Measurements from ENCODE around the gene PIEZO2. TPM values are rescaled to one million over a fixed set of nuclear protein-coding genes. Genes with fewer than 3 reads are reported as not detected.
A peak's percentile ranks its signal among the peaks of the same experiment; 100 is the strongest.

PIEZO2 gene
- total RNA-seq, 4 donors from 2014 or later, result 0.68 to 2.2 (median 1.1) TPM

- no peak overlapping the region for H3K27ac ChIP-seq
- no peak overlapping the region for H3K4me3 ChIP-seq
- 38% methylated on average over 7 of the region's 7 CpGs for WGBS
- DNase-seq (ENCODE audit: low spot score in 2 of 2), result no peak
- no peaks in the 10 kb centered on the region for H3K4me1 ChIP-seq
- no peaks in the 10 kb centered on the region for H3K36me3 ChIP-seq
- TF ChIP-seq POLR2A (IDR thresholded peaks at IDR 0.05) (no peak), CTCF (IDR thresholded peaks at IDR 0.05) (peak; percentile 22 to 61)
- no peaks in the 10 kb centered on the region for H3K9me3 ChIP-seq
- no peaks in the 10 kb centered on the region for H3K27me3 ChIP-seq
Measured at GRCh38 chr18:11040823-11041656, 108.3 kb downstream of the PIEZO2 start.

- Histone ChIP-seq H3K27me3 (no peaks in the 10 kb centered on the region), H3K4me3 (no peak overlapping the region), H3K4me1 (peaks cover 3% of the 10 kb centered on the region), H3K36me3 (no peaks in the 10 kb centered on the region), H3K27ac (no peak overlapping the region), H3K9me3 (no peaks in the 10 kb centered on the region)
- DNase-seq (ENCODE audit: low spot score in 2 of 2), result no peak
- 66% methylated on average over 4 of the region's 4 CpGs for WGBS
- TF ChIP-seq POLR2A (IDR thresholded peaks at IDR 0.05), result no peak
Measured at GRCh38 chr18:11040359-11040758, 109.0 kb downstream of the PIEZO2 start.

GRCh38 chr18:11037533-11038240, 111.7 kb downstream of the PIEZO2 start:
- H3K9me3 ChIP-seq, result no peaks in the 10 kb centered on the region
- no peak for DNase-seq (ENCODE audit: low spot score in 2 of 2)
- TF ChIP-seq EP300 (IDR thresholded peaks at IDR 0.05) (no peak), POLR2A (IDR thresholded peaks at IDR 0.05) (no peak), CTCF (IDR thresholded peaks at IDR 0.05) (no peak), POLR2AphosphoS5 (IDR thresholded peaks at IDR 0.05) (no peak)
- 85% methylated on average over 3 of the region's 3 CpGs for WGBS
- no peak overlapping the region for H3K27ac ChIP-seq
- H3K4me3 ChIP-seq, result no peak overlapping the region
- no peaks in the 10 kb centered on the region for H3K36me3 ChIP-seq
- no peaks in the 10 kb centered on the region for H3K27me3 ChIP-seq
- peaks cover 11% of the 10 kb centered on the region for H3K4me1 ChIP-seq

GRCh38 chr18:11035814-11036495, 113.4 kb downstream of the PIEZO2 start:
- no peaks in the 10 kb centered on the region for H3K9me3 ChIP-seq
- WGBS, result 60% methylated on average over 3 of the region's 3 CpGs
- H3K36me3 ChIP-seq, result no peaks in the 10 kb centered on the region
- DNase-seq (ENCODE audit: low spot score in 2 of 2), result no peak
- TF ChIP-seq POLR2AphosphoS5 (IDR thresholded peaks at IDR 0.05) (no peak), EP300 (IDR thresholded peaks at IDR 0.05) (no peak), CTCF (IDR thresholded peaks at IDR 0.05) (no peak), POLR2A (IDR thresholded peaks at IDR 0.05) (no peak)
- no peaks in the 10 kb centered on the region for H3K27me3 ChIP-seq
- peaks cover 11% of the 10 kb centered on the region for H3K4me1 ChIP-seq
- H3K27ac ChIP-seq, result no peak overlapping the region
- no peak overlapping the region for H3K4me3 ChIP-seq

GRCh38 chr18:11035376-11035775, 114.0 kb downstream of the PIEZO2 start:
- Histone ChIP-seq H3K27me3 (no peaks in the 10 kb centered on the region), H3K27ac (no peak overlapping the region), H3K36me3 (no peaks in the 10 kb centered on the region), H3K4me3 (no peak overlapping the region), H3K4me1 (peaks cover 11% of the 10 kb centered on the region), H3K9me3 (no peaks in the 10 kb centered on the region)
- no peak for DNase-seq (ENCODE audit: low spot score in 2 of 2)
- TF ChIP-seq POLR2AphosphoS5 (IDR thresholded peaks at IDR 0.05), result no peak
- no peak for TF ChIP-seq POLR2A (IDR thresholded peaks at IDR 0.05)
- no peak for TF ChIP-seq EP300 (IDR thresholded peaks at IDR 0.05)
- TF ChIP-seq CTCF (IDR thresholded peaks at IDR 0.05), result no peak
- whole genome bisulfite sequencing, result 89% methylated on average over 2 of the region's 2 CpGs
